GM21529 (cell line): ENCODE results near the gene C1QTNF2.
"Not testable (repeated sequence)": the region's sequence is repeated elsewhere in the genome, so short reads cannot be mapped to it uniquely, and the experiment has no call there.

Source experiments
- ATAC-seq: cut with Tn5 transposase; IDR thresholded peaks from one replicate; pipeline ENCODE4 v1.9.1; 2021; ENCODE audit not compliant: unreplicated experiment

C1QTNF2 gene

GRCh38 chr5:160347448-160347847 lies 23.0 kb downstream of the C1QTNF2 start:
- ATAC-seq = no peak

GRCh38 chr5:160342413-160342941 lies 27.9 kb downstream of the C1QTNF2 start:
- ATAC-seq = no peak

GRCh38 chr5:160341309-160341870 lies 29.0 kb downstream of the C1QTNF2 start:
- ATAC-seq = no peak

GRCh38 chr5:160340513-160340912 lies 29.9 kb downstream of the C1QTNF2 start:
- ATAC-seq = not testable (repeated sequence)

GRCh38 chr5:160339406-160340130 lies 30.9 kb downstream of the C1QTNF2 start:
- no peak for ATAC-seq

GRCh38 chr5:160334716-160335115 lies 35.7 kb downstream of the C1QTNF2 start:
- not testable (repeated sequence) for ATAC-seq

- no peak for ATAC-seq
Measured at GRCh38 chr5:160333721-160334120, 36.7 kb downstream of the C1QTNF2 start.

- ATAC-seq = no peak
Measured at GRCh38 chr5:160330212-160330611, 40.2 kb downstream of the C1QTNF2 start.

- ATAC-seq = no peak
Measured at GRCh38 chr5:160327818-160328217, 42.6 kb downstream of the C1QTNF2 start.

- no peak for ATAC-seq
Measured at GRCh38 chr5:160326981-160327380, 43.4 kb downstream of the C1QTNF2 start.

GRCh38 chr5:160325716-160326115 lies 44.7 kb downstream of the C1QTNF2 start:
- ATAC-seq = no peak

GRCh38 chr5:160324886-160325285 lies 45.5 kb downstream of the C1QTNF2 start:
- no peak for ATAC-seq

GRCh38 chr5:160318409-160318808 lies 52.0 kb downstream of the C1QTNF2 start:
- no peak for ATAC-seq

GRCh38 chr5:160317434-160317833 lies 53.0 kb downstream of the C1QTNF2 start:
- ATAC-seq = no peak

- no peak for ATAC-seq
Measured at GRCh38 chr5:160315968-160316367, 54.5 kb downstream of the C1QTNF2 start.

GRCh38 chr5:160312960-160313727 lies 57.3 kb downstream of the C1QTNF2 start:
- ATAC-seq = no peak

- no peak for ATAC-seq
Measured at GRCh38 chr5:160312134-160312959, 58.1 kb downstream of the C1QTNF2 start, which contains the start of gene CCNJL. CCNJL (minus strand) TSS chr5:160312564; CDS start chr5:160311923, 641 bp downstream.

GRCh38 chr5:160311491-160312133 lies 58.8 kb downstream of the C1QTNF2 start:
- ATAC-seq = no peak

GRCh38 chr5:160310552-160311295 lies 59.7 kb downstream of the C1QTNF2 start:
- ATAC-seq = no peak

GRCh38 chr5:160310140-160310539 lies 60.3 kb downstream of the C1QTNF2 start:
- ATAC-seq = no peak
